ENCODE measurements around the gene GRIP1.

- TF ChIP-seq POLR2AphosphoS5 (IDR thresholded peaks at IDR 0.05; ENCODE audit: low read depth, low read length) (no peak), POLR2A (IDR thresholded peaks at IDR 0.05; ENCODE audit: low read depth, low read length) (no peak), TAF1 (IDR thresholded peaks at IDR 0.05; ENCODE audit: borderline replicate concordance, low read depth, low read length) (no peak)
These were observed 45.2 kb downstream of the GRIP1 start for GRCh38 chr12:66633676-66634075.
